OCI-LY3 (cell line): Measurements from ENCODE around the gene FADS1.

Source experiments
- H2AFZ ChIP-seq: fragments of 200-600, 300-600 bp; shearing (Covaris generic); 2 replicates; pipeline ENCODE4 v1.6.0; 2014; ENCODE audit warnings: antibody characterized with exemption, low read depth, low read length
- H3K27ac ChIP-seq: fragments of 200-600, 300-600 bp; sonication (generic); 2 replicates; pipeline ENCODE4 v1.5.1; 2014; ENCODE audit warnings: mild to moderate bottlenecking, low read length, moderate library complexity, mixed read lengths
- H3K27me3 ChIP-seq: fragments of 200-600, 300-600 bp; sonication (generic); 2 replicates; pipeline ENCODE4 v1.6.1; 2014; ENCODE audit warnings: low read depth, low read length, mixed read lengths
- H3K36me3 ChIP-seq: fragments of 200-600, 300-600 bp; sonication (generic); replicated peaks from 2 replicates; pipeline ENCODE3; 2014; ENCODE audit warnings: low read depth, low read length, mixed read lengths
- H3K4me1 ChIP-seq: fragments of 300-600, 200-600 bp; sonication (generic); 2 replicates; pipeline ENCODE4 v1.6.1; 2014; ENCODE audit warnings: low read length, mixed read lengths
- H3K4me2 ChIP-seq: fragments of 200-600, 300-600 bp; sonication (generic); 2 replicates; pipeline ENCODE4 v1.6.1; 2014; ENCODE audit warnings: low read length, mixed read lengths
- H3K4me3 ChIP-seq: fragments of 300-600, 200-600 bp; sonication (generic); 2 replicates; pipeline ENCODE4 v1.5.1; 2014; ENCODE audit warnings: antibody characterized with exemption, mild to moderate bottlenecking, low read length, moderate library complexity
- H3K79me2 ChIP-seq: fragments of 300-600, 200-600 bp; shearing (Covaris generic); 2 replicates; pipeline ENCODE4 v1.6.1; 2014; ENCODE audit warnings: mild to moderate bottlenecking, low read length, mixed read lengths
- H3K9ac ChIP-seq: fragments of 300-600, 200-600 bp; shearing (Covaris generic); 2 replicates; pipeline ENCODE4 v1.6.0; 2014; ENCODE audit warnings: mild to moderate bottlenecking, low read length, moderate library complexity
- H3K9me3 ChIP-seq: fragments of 200-600, 300-600 bp; shearing (Covaris generic); 2 replicates; pipeline ENCODE4 v1.6.1; 2014; ENCODE audit warnings: low read length, mixed read lengths; ENCODE audit not compliant: insufficient read depth
- H4K20me1 ChIP-seq: fragments of 200-600, 300-600 bp; sonication (generic); 2 replicates; pipeline ENCODE4 v1.6.1; 2016; ENCODE audit warnings: low read length, mixed read lengths; ENCODE audit not compliant: insufficient read depth
- CTCF ChIP-seq: fragments of 200-600, 300-600 bp; sonication (generic); IDR thresholded peaks from 2 replicates; pipeline ENCODE4 v1.5.1; 2014; ENCODE audit warnings: antibody characterized with exemption, low read length, low read depth
- EZH2phosphoT487 ChIP-seq: fragments of 200-600 bp; shearing (Covaris generic); IDR thresholded peaks from 2 replicates; pipeline ENCODE4 v1.6.1; 2018; ENCODE audit warnings: antibody characterized with exemption, mixed run types, low read depth

Gene FADS1

GRCh38 chr11:61816736-61817455, at the start of gene FADS1:
FADS1 (minus strand) TSS chr11:61817003; CDS start chr11:61816929, 74 bp downstream.
- H3K4me1 ChIP-seq = peaks cover 17% of the 10 kb centered on the region
- peaks cover 42% of the 10 kb centered on the region for H3K79me2 ChIP-seq
- peak within 1 kb of the TSS; percentile 83 for H3K27ac ChIP-seq

GRCh38 chr11:61866231-61866957, 49.6 kb upstream of the FADS1 start:
- Histone ChIP-seq H4K20me1 (peaks cover 10% of the 10 kb centered on the region; the same call in 1 of the 2 replicates), H3K9me3 (no peaks in the 10 kb centered on the region), H2AFZ (no peak overlapping the region), H3K36me3 (peaks cover 44% of the 10 kb centered on the region), H3K9ac (no peak overlapping the region), H3K27me3 (no peaks in the 10 kb centered on the region), H3K27ac (no peak overlapping the region), H3K4me2 (no peak overlapping the region), H3K4me3 (no peak overlapping the region), H3K79me2 (no peaks in the 10 kb centered on the region), H3K4me1 (peaks cover 7% of the 10 kb centered on the region)
- TF ChIP-seq EZH2phosphoT487 (no peak), CTCF (no peak)

More at GRCh38 chr11:61816736-61817455, at the start of gene FADS1:
- Histone ChIP-seq H3K9me3 (no peaks in the 10 kb centered on the region), H4K20me1 (no peaks in the 10 kb centered on the region), H3K4me3 (peak within 1 kb of the TSS; percentile 91), H3K27me3 (no peaks in the 10 kb centered on the region), H3K9ac (peak within 1 kb of the TSS; percentile 89), H3K4me2 (peak within 1 kb of the TSS; percentile 81), H3K36me3 (peaks cover 26% of the 10 kb centered on the region), H2AFZ (0 out of 2 replicates have a peak within 1 kb of the TSS, but pooled peaks have one; percentile 9)
- no peak for TF ChIP-seq EZH2phosphoT487
- peak; percentile 72 for TF ChIP-seq CTCF

- TF ChIP-seq CTCF (no peak), EZH2phosphoT487 (no peak)
- peaks cover 10% of the 10 kb centered on the region; the same call in 1 of the 2 replicates for H4K20me1 ChIP-seq
- no peaks in the 10 kb centered on the region for H3K27me3 ChIP-seq
- no peak overlapping the region for H3K4me2 ChIP-seq
- H3K4me3 ChIP-seq = no peak overlapping the region
- H3K27ac ChIP-seq = no peak overlapping the region
- H3K4me1 ChIP-seq = no peaks in the 10 kb centered on the region
- H3K9ac ChIP-seq = no peak overlapping the region
- no peak overlapping the region for H2AFZ ChIP-seq
- H3K36me3 ChIP-seq = peaks cover 53% of the 10 kb centered on the region
- no peaks in the 10 kb centered on the region for H3K79me2 ChIP-seq
- no peaks in the 10 kb centered on the region for H3K9me3 ChIP-seq
These were observed 48.3 kb upstream of the FADS1 start for GRCh38 chr11:61864814-61865775.
